ENCODE data around the gene RRM2. TPM values are rescaled to one million over a fixed set of nuclear protein-coding genes. Genes with fewer than 3 reads are reported as not detected.

The RRM2 gene
- total and polyA plus RNA-seq, 2 experiments from 2014 or later: 108 to 119 TPM

DNA sequence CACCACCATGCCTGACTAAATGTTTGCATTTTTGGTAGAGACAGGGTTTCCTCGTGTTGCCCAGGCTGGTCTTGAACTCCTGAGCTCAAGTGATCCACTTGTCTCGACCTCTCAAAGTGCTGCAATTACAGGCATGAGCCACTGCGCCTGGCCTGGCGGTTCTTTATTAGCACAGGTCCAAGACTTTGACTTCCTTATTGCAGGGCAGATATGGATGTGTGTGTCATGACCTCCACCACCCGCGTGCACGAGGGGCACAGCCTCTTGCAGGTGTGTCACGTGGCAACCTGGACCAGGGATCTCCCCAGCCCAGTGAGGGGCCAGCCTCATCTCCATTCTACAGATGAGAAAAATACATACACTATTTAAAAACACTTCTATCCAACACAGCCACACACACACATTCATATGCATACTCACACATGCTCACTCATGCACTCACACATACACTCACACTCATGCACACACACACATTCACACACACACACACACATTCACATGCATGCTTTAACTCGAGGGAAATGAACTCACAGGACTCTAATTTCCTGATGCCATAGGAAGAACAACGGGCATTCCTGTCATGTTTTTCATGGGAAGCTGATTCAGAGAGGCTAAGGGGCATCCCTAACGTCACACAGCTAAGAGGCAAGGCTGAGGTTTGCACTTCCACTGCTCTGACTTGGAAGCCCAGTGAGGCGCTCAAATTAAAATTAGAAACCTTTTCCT, 38.8 kb downstream of the RRM2 start:
- Histone ChIP-seq H3K4me3 (no peak overlapping the region), H3F3A (replicated peaks; ENCODE audit: low read depth) (no peaks in the 10 kb centered on the region), H3K27me3 (ENCODE audit: insufficient read depth) (no peaks in the 10 kb centered on the region), H2AFZ (no peak overlapping the region), H3K4me2 (no peak overlapping the region), H3K4me1 (ENCODE audit: insufficient read depth) (no peaks in the 10 kb centered on the region; the same call in 1 of the 2 replicates), H4K20me1 (replicated peaks; ENCODE audit: insufficient read depth) (no peaks in the 10 kb centered on the region), H3K27ac (ENCODE audit: low read depth) (no peak overlapping the region), H3K9me2 (ENCODE audit: insufficient read depth) (no peaks in the 10 kb centered on the region), H3K36me3 (ENCODE audit: insufficient read depth) (no peaks in the 10 kb centered on the region), H3K79me2 (replicated peaks; ENCODE audit: insufficient read depth) (no peaks in the 10 kb centered on the region)
- Mint-ChIP-seq H3K4me1 (peaks cover 9% of the 10 kb centered on the region; the same call in 2 of the 3 replicates), H3K36me3 (ENCODE audit: low read depth) (peaks cover 4% of the 10 kb centered on the region; the same call in 2 of the 3 replicates), H3K27ac (no peak overlapping the region), H3K9me3 (no peaks in the 10 kb centered on the region), H3K4me3 (no peak overlapping the region), H3K27me3 (ENCODE audit: insufficient read depth, low read depth, poor library complexity) (peaks cover 22% of the 10 kb centered on the region)
- no peak for TF ChIP-seq NANOG (IDR thresholded peaks at IDR 0.05; ENCODE audit: borderline replicate concordance)
- TF ChIP-seq, protein P1, sequence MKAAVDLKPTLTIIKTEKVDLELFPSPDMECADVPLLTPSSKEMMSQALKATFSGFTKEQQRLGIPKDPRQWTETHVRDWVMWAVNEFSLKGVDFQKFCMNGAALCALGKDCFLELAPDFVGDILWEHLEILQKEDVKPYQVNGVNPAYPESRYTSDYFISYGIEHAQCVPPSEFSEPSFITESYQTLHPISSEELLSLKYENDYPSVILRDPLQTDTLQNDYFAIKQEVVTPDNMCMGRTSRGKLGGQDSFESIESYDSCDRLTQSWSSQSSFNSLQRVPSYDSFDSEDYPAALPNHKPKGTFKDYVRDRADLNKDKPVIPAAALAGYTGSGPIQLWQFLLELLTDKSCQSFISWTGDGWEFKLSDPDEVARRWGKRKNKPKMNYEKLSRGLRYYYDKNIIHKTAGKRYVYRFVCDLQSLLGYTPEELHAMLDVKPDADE (IDR thresholded peaks at IDR 0.05): no peak
- ATAC-seq (no peak), DNase-seq (ENCODE audit: low spot score) (no peak)

DNA sequence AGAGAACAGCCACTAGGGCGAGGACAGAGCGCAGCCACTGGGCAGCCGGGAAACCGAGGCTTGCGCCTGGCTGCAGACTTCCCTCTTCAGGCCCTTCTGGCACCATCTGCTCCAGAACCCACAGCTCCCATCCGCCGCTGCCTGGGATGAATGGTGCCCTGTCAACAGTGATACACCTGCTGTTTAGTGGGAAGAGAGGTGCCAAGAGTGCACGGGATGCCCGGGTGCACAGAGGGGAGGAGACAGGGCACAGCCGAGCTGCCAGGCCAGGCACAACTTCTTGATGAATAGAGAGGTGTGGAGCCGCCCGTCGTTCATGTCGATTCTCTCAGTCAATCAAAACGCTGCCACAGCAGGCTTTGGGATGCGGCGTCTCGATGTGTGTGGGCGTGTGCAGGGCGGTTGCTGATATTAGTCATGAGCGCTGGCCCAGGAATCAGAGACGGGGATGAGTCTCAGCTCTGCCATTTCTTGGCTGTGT, 39.5 kb downstream of the RRM2 start:
- Histone ChIP-seq H3K9me2 (ENCODE audit: insufficient read depth) (no peaks in the 10 kb centered on the region), H4K20me1 (replicated peaks; ENCODE audit: insufficient read depth) (no peaks in the 10 kb centered on the region), H2AFZ (no peak overlapping the region), H3K79me2 (replicated peaks; ENCODE audit: insufficient read depth) (no peaks in the 10 kb centered on the region), H3K4me1 (ENCODE audit: insufficient read depth) (no peaks in the 10 kb centered on the region; the same call in 1 of the 2 replicates), H3K27ac (ENCODE audit: low read depth) (no peak overlapping the region), H3F3A (replicated peaks; ENCODE audit: low read depth) (no peaks in the 10 kb centered on the region), H3K4me2 (no peak overlapping the region), H3K27me3 (ENCODE audit: insufficient read depth) (no peaks in the 10 kb centered on the region), H3K4me3 (no peak overlapping the region), H3K36me3 (ENCODE audit: insufficient read depth) (no peaks in the 10 kb centered on the region)
- Mint-ChIP-seq H3K4me3 (no peak overlapping the region), H3K4me1 (peaks cover 9% of the 10 kb centered on the region; the same call in 2 of the 3 replicates), H3K9me3 (no peaks in the 10 kb centered on the region), H3K27me3 (ENCODE audit: insufficient read depth, low read depth, poor library complexity) (peaks cover 22% of the 10 kb centered on the region), H3K36me3 (ENCODE audit: low read depth) (peaks cover 4% of the 10 kb centered on the region; the same call in 2 of the 3 replicates), H3K27ac (no peak overlapping the region)
- DNase-seq (ENCODE audit: low spot score): no peak
- ATAC-seq: no peak
- TF ChIP-seq, protein P2, sequence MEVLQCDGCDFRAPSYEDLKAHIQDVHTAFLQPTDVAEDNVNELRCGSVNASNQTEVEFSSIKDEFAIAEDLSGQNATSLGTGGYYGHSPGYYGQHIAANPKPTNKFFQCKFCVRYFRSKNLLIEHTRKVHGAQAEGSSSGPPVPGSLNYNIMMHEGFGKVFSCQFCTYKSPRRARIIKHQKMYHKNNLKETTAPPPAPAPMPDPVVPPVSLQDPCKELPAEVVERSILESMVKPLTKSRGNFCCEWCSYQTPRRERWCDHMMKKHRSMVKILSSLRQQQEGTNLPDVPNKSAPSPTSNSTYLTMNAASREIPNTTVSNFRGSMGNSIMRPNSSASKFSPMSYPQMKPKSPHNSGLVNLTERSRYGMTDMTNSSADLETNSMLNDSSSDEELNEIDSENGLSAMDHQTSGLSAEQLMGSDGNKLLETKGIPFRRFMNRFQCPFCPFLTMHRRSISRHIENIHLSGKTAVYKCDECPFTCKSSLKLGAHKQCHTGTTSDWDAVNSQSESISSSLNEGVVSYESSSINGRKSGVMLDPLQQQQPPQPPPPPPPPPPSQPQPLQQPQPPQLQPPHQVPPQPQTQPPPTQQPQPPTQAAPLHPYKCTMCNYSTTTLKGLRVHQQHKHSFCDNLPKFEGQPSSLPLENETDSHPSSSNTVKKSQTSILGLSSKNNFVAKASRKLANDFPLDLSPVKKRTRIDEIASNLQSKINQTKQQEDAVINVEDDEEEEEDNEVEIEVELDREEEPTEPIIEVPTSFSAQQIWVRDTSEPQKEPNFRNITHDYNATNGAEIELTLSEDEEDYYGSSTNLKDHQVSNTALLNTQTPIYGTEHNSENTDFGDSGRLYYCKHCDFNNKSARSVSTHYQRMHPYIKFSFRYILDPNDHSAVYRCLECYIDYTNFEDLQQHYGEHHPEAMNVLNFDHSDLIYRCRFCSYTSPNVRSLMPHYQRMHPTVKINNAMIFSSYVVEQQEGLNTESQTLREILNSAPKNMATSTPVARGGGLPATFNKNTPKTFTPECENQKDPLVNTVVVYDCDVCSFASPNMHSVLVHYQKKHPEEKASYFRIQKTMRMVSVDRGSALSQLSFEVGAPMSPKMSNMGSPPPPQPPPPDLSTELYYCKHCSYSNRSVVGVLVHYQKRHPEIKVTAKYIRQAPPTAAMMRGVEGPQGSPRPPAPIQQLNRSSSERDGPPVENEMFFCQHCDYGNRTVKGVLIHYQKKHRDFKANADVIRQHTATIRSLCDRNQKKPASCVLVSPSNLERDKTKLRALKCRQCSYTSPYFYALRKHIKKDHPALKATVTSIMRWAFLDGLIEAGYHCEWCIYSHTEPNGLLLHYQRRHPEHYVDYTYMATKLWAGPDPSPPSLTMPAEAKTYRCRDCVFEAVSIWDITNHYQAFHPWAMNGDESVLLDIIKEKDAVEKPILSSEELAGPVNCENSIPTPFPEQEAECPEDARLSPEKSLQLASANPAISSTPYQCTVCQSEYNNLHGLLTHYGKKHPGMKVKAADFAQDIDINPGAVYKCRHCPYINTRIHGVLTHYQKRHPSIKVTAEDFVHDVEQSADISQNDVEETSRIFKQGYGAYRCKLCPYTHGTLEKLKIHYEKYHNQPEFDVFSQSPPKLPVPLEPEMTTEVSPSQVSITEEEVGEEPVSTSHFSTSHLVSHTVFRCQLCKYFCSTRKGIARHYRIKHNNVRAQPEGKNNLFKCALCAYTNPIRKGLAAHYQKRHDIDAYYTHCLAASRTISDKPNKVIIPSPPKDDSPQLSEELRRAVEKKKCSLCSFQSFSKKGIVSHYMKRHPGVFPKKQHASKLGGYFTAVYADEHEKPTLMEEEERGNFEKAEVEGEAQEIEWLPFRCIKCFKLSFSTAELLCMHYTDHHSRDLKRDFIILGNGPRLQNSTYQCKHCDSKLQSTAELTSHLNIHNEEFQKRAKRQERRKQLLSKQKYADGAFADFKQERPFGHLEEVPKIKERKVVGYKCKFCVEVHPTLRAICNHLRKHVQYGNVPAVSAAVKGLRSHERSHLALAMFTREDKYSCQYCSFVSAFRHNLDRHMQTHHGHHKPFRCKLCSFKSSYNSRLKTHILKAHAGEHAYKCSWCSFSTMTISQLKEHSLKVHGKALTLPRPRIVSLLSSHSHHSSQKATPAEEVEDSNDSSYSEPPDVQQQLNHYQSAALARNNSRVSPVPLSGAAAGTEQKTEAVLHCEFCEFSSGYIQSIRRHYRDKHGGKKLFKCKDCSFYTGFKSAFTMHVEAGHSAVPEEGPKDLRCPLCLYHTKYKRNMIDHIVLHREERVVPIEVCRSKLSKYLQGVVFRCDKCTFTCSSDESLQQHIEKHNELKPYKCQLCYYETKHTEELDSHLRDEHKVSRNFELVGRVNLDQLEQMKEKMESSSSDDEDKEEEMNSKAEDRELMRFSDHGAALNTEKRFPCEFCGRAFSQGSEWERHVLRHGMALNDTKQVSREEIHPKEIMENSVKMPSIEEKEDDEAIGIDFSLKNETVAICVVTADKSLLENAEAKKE (CRISPR knock-in tag; IDR thresholded peaks at IDR 0.05): no peak
- TF ChIP-seq EZH2 (IDR thresholded peaks at IDR 0.05; ENCODE audit: low read depth, unreplicated experiment) (no peak), POLR2AphosphoS5 (IDR thresholded peaks at IDR 0.05; ENCODE audit: low read depth) (no peak)
- TF ChIP-seq, protein P3, sequence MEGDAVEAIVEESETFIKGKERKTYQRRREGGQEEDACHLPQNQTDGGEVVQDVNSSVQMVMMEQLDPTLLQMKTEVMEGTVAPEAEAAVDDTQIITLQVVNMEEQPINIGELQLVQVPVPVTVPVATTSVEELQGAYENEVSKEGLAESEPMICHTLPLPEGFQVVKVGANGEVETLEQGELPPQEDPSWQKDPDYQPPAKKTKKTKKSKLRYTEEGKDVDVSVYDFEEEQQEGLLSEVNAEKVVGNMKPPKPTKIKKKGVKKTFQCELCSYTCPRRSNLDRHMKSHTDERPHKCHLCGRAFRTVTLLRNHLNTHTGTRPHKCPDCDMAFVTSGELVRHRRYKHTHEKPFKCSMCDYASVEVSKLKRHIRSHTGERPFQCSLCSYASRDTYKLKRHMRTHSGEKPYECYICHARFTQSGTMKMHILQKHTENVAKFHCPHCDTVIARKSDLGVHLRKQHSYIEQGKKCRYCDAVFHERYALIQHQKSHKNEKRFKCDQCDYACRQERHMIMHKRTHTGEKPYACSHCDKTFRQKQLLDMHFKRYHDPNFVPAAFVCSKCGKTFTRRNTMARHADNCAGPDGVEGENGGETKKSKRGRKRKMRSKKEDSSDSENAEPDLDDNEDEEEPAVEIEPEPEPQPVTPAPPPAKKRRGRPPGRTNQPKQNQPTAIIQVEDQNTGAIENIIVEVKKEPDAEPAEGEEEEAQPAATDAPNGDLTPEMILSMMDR (conservative IDR thresholded peaks at IDR 0.05; ENCODE audit: low read depth in 2 of 2): no peak
